ENCODE measurements around the gene CRELD2. TPM values are rescaled to one million over a fixed set of nuclear protein-coding genes. Genes with fewer than 3 reads are reported as not detected.

Gene CRELD2
- total and polyA plus RNA-seq, 2 of the 13 experiments (the other 11 are each of a cell fraction or from before 2014, with no cell fraction given): 17.2 to 44.7 TPM

GRCh38 chr22:49936018-49936972, 17.9 kb downstream of the CRELD2 start (continued):
- TF ChIP-seq ZNF282 (IDR thresholded peaks at IDR 0.05; ENCODE audit: partially characterized antibody) (no peak), HOXD1 (CRISPR knock-in tag; IDR thresholded peaks at IDR 0.05) (no peak), HCFC1 (IDR thresholded peaks at IDR 0.05; ENCODE audit: low read depth, low read length) (no peak), ATF6 (CRISPR knock-in tag; conservative IDR thresholded peaks at IDR 0.05) (no peak), PHB2 (IDR thresholded peaks at IDR 0.05; ENCODE audit: partially characterized antibody) (no peak), ZNF180 (CRISPR knock-in tag; IDR thresholded peaks at IDR 0.05; ENCODE audit: borderline replicate concordance, low read depth) (no peak), CEBPG (CRISPR knock-in tag; IDR thresholded peaks at IDR 0.05) (no peak), SOX5 (CRISPR knock-in tag; IDR thresholded peaks at IDR 0.05; ENCODE audit: borderline replicate concordance) (peak; percentile 81; the same call in 1 of the 2 replicates), HIVEP1 (CRISPR knock-in tag; IDR thresholded peaks at IDR 0.05) (peak; percentile 97), DPF2 (CRISPR knock-in tag; IDR thresholded peaks at IDR 0.05; ENCODE audit: borderline replicate concordance, low read depth) (no peak), ZNF792 (CRISPR knock-in tag; IDR thresholded peaks at IDR 0.05) (peak; percentile 53; the same call in 1 of the 2 replicates), ZKSCAN8 (CRISPR knock-in tag; IDR thresholded peaks at IDR 0.05; ENCODE audit: borderline replicate concordance) (peak; percentile 40; the same call in 1 of the 2 replicates), ZNF605 (CRISPR knock-in tag; IDR thresholded peaks at IDR 0.05) (peak; percentile 69), HHEX (CRISPR knock-in tag; IDR thresholded peaks at IDR 0.05) (no peak), RFX5 (IDR thresholded peaks at IDR 0.05; ENCODE audit: low read depth, low read length) (no peak), ZNF205 (CRISPR knock-in tag; IDR thresholded peaks at IDR 0.05) (no peak), ZSCAN29 (CRISPR knock-in tag; conservative IDR thresholded peaks at IDR 0.05) (0 out of 2 replicates have a peak, but pooled peaks have one; percentile 29), POLR2AphosphoS5 (IDR thresholded peaks at IDR 0.05; ENCODE audit: low read depth, low read length) (no peak), ISL2 (CRISPR knock-in tag; IDR thresholded peaks at IDR 0.05) (peak; percentile 48; the same call in 1 of the 2 replicates), ZFP37 (CRISPR knock-in tag; IDR thresholded peaks at IDR 0.05; ENCODE audit: borderline replicate concordance) (no peak), MNT (IDR thresholded peaks at IDR 0.05) (0 out of 2 replicates have a peak, but pooled peaks have one; percentile 10), TCF7L2 (IDR thresholded peaks at IDR 0.05; ENCODE audit: low read depth, low read length) (no peak), ZNF431 (CRISPR knock-in tag; IDR thresholded peaks at IDR 0.05; ENCODE audit: borderline replicate concordance, low read depth) (no peak), SIX4 (CRISPR knock-in tag; IDR thresholded peaks at IDR 0.05) (peak; percentile 63; the same call in 1 of the 2 replicates), RELA (CRISPR knock-in tag; IDR thresholded peaks at IDR 0.05) (peak; percentile 52; the same call in 1 of the 2 replicates), ZHX1 (CRISPR knock-in tag; IDR thresholded peaks at IDR 0.05; ENCODE audit: low read depth) (no peak)

Data from HepG2 (cell line).